ENCODE data around the gene TBCEL.

- TF ChIP-seq, protein P1, sequence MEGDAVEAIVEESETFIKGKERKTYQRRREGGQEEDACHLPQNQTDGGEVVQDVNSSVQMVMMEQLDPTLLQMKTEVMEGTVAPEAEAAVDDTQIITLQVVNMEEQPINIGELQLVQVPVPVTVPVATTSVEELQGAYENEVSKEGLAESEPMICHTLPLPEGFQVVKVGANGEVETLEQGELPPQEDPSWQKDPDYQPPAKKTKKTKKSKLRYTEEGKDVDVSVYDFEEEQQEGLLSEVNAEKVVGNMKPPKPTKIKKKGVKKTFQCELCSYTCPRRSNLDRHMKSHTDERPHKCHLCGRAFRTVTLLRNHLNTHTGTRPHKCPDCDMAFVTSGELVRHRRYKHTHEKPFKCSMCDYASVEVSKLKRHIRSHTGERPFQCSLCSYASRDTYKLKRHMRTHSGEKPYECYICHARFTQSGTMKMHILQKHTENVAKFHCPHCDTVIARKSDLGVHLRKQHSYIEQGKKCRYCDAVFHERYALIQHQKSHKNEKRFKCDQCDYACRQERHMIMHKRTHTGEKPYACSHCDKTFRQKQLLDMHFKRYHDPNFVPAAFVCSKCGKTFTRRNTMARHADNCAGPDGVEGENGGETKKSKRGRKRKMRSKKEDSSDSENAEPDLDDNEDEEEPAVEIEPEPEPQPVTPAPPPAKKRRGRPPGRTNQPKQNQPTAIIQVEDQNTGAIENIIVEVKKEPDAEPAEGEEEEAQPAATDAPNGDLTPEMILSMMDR (IDR thresholded peaks at IDR 0.05) = no peak
- no peak for TF ChIP-seq POLR2A (IDR thresholded peaks at IDR 0.05)
Observed at GRCh38 chr11:121106812-121107211, 82.9 kb downstream of the TBCEL start.
